H1 (cell line): ENCODE measurements around the gene DOK7. TPM values are rescaled to one million over a fixed set of nuclear protein-coding genes. Genes with fewer than 3 reads are reported as not detected.

Experiments used
- CTBP2 ChIP-seq: IDR thresholded peaks from 2 replicates; pipeline ENCODE4 v1.7.0; 2011; ENCODE audit warnings: borderline replicate concordance, mild to moderate bottlenecking, moderate library complexity, mixed read lengths, low read length; ENCODE audit not compliant: insufficient read depth, insufficient read length
- RBBP5 ChIP-seq: IDR thresholded peaks from 2 replicates; pipeline ENCODE4 v1.7.1; 2012; ENCODE audit warnings: low read depth, mild to moderate bottlenecking, inconsistent platforms, low read length, moderate library complexity, borderline replicate concordance
- SP4 ChIP-seq: IDR thresholded peaks from 2 replicates; pipeline ENCODE4 v1.6.1; 2012; ENCODE audit warnings: low read length, inconsistent platforms
- polyA plus RNA-seq, 7 experiments: library from polyadenylated mRNA; depleted of rRNA in 3 of 7; stranded (reverse) in 5 of 7; unstranded in 2 of 7; fragments of >200 nt in 5 of 7; fragments of 200-250 nt in 2 of 7; gene quantifications; 1 replicate in 5 of 7; 2 replicates in 1 of 7; 4 replicates in 1 of 7; pipeline versions ENCODE4 v1.2.1 to v1.2.3, GENCODE V29; 2011 to 2013; ENCODE audit warnings: missing spikeins in 2 of 7, mixed read lengths in 2 of 7
- total RNA-seq: library from RNA; stranded (reverse); fragmentation: NEBNext Ultra II Directional; extraction: Animal tissue kit (Norgen Biotek cat#: 25700); gene quantifications from 2 replicates; pipeline ENCODE4 v1.2.1, GENCODE V29; 2021

DOK7 gene
- total and polyA plus RNA-seq, 2 of the 8 experiments (the other 6 are each of a cell fraction or from before 2014, with no cell fraction given): 0.32 TPM; not detected in 1

DNA sequence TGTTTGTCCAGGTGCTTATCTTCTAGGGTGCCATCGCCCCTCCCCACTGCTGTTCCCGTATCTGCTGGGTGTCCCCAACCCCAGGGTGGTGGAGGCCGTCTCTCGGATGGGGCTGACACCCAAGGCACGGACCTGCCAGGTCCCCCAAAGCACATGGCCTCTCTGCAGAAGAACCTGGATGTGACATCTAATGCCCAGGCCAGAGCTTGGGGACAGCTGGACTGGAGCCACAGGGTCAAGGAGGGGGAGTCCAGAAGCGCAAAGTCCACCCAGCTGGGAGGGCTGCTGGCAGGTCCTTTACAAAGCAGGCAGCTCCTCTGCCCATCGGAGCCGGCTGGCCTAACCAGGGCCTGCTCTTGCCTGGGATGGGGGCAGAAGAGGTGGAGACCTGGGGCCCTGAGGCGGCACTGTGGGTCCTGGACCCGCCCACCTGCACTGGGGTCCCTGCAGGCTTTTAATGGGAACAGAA lies 751 bp upstream of the DOK7 start (continued):
- TF ChIP-seq CTBP2: no peak
- TF ChIP-seq RBBP5: no peak
- TF ChIP-seq SP4: no peak
- TF ChIP-seq, all 59 proteins: peak for 0
